ENCODE data around the gene MRPL17. TPM values are rescaled to one million over a fixed set of nuclear protein-coding genes. Genes with fewer than 3 reads are reported as not detected.

Gene MRPL17
- total RNA-seq, 6 experiments from 2014 or later = 79.5 to 111 (median 89.4) TPM

DNA sequence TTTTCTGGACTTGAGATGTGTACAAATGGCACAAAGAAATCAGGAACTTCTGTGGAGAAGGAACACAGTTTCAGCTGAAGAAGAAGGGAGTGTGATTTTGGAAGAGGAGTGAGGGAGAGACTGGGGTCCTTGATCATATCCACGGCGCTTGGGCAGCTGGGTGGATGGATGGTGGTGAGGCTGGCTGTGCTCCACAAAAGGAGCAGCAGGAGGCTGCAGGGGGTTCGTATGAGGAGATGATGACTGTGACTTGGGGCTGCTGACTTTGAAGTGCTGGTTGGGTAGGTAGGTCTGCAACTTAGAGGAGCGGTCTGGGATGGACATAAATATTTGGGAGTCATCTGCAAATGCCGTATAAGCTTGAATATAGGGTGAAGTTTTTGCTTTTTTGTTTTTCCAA is 26.2 kb downstream of the MRPL17 start:
- no peaks in the 10 kb centered on the region for H3K9me3 Mint-ChIP-seq
- no peak for DNase-seq
- TF ChIP-seq, protein P1, sequence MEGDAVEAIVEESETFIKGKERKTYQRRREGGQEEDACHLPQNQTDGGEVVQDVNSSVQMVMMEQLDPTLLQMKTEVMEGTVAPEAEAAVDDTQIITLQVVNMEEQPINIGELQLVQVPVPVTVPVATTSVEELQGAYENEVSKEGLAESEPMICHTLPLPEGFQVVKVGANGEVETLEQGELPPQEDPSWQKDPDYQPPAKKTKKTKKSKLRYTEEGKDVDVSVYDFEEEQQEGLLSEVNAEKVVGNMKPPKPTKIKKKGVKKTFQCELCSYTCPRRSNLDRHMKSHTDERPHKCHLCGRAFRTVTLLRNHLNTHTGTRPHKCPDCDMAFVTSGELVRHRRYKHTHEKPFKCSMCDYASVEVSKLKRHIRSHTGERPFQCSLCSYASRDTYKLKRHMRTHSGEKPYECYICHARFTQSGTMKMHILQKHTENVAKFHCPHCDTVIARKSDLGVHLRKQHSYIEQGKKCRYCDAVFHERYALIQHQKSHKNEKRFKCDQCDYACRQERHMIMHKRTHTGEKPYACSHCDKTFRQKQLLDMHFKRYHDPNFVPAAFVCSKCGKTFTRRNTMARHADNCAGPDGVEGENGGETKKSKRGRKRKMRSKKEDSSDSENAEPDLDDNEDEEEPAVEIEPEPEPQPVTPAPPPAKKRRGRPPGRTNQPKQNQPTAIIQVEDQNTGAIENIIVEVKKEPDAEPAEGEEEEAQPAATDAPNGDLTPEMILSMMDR (IDR thresholded peaks at IDR 0.05) = no peak
- no peak overlapping the region for H3K27ac Mint-ChIP-seq
- H3K27me3 Mint-ChIP-seq (ENCODE audit: insufficient read depth) = peaks cover 6% of the 10 kb centered on the region
- H3K4me3 Mint-ChIP-seq = no peak overlapping the region
- H3K36me3 Mint-ChIP-seq (ENCODE audit: low read depth) = no peaks in the 10 kb centered on the region
- peaks cover 10% of the 10 kb centered on the region; the same call in 1 of the 2 replicates for H3K4me1 Mint-ChIP-seq (ENCODE audit: low read depth)

DNA sequence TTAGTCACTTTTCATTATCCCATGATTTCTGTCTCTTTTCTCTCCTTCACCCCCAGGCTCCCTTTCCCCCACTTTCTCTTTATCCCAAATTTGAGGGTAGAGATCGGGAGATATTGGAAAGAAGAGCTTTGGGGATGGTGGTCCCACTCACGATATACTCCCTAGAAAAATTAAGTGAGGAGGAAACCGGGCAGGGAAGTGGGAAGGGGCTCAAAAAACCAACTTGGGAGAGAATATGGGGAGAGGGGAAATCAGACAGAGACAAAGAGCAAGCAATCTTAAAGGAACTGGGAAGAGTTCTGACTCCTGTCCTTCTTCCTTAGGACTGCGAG is 26.6 kb downstream of the MRPL17 start:
- no peak for DNase-seq
- Mint-ChIP-seq H3K27ac (no peak overlapping the region), H3K27me3 (ENCODE audit: insufficient read depth) (peaks cover 6% of the 10 kb centered on the region), H3K4me3 (peak overlapping the region; percentile 69; the same call in 1 of the 2 replicates), H3K36me3 (ENCODE audit: low read depth) (no peaks in the 10 kb centered on the region), H3K9me3 (no peaks in the 10 kb centered on the region), H3K4me1 (ENCODE audit: low read depth) (peaks cover 10% of the 10 kb centered on the region; the same call in 1 of the 2 replicates)
- TF ChIP-seq, protein P1 (IDR thresholded peaks at IDR 0.05) = no peak

DNA sequence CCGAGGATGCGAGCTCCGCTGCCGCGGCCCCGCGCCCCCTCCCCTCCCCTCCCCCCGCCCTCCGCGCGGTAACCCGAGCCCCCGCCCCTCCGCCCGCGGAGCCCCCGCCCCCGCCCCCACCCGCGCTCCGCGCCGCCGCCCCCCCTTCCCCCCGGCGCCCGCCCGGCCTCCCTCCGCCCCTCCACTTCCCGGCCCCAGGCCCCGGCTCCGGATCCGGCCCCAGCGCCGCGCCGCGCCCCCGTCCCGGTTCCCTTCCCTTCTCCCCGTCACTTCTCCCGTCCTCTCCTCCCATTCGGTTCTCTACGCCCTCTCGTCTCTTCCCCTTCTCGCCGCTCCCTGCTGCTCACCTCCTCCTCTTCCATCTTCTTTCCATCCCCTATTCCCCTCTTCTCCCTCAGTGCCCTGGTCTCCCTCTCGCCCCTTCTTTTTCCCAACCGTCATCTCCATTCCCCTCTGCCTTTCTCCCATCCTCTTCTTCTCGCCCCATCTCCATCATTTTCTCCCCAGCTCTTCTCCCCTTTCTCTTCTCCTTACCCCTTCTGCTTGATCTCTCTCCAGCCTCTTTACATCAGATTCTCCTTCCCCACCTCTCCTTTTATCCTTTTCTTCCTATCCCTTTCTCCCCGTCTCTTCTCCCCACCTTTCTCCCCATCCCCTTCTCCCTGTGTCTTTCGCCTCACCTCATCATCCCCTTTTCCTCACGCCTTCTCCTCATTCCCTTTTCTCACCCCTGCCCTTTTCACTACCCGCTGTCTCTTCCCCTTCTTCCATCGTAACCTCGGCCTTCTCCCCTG is 27.2 kb downstream of the MRPL17 start, which contains the start of gene DCHS1:
Gene DCHS1 (minus strand): TSS at position 20 of the 794 bp plus-strand sequence. CDS start 14,196 bp downstream, outside the sequence.
- Mint-ChIP-seq H3K9me3 (no peaks in the 10 kb centered on the region), H3K27me3 (ENCODE audit: insufficient read depth) (peaks cover 6% of the 10 kb centered on the region), H3K4me3 (peak within 1 kb of the TSS; percentile 69), H3K27ac (no peak within 1 kb of the TSS), H3K36me3 (ENCODE audit: low read depth) (no peaks in the 10 kb centered on the region), H3K4me1 (ENCODE audit: low read depth) (peaks cover 10% of the 10 kb centered on the region; the same call in 1 of the 2 replicates)
- DNase-seq = no peak
- TF ChIP-seq, protein P1 (IDR thresholded peaks at IDR 0.05) = no peak

DNA sequence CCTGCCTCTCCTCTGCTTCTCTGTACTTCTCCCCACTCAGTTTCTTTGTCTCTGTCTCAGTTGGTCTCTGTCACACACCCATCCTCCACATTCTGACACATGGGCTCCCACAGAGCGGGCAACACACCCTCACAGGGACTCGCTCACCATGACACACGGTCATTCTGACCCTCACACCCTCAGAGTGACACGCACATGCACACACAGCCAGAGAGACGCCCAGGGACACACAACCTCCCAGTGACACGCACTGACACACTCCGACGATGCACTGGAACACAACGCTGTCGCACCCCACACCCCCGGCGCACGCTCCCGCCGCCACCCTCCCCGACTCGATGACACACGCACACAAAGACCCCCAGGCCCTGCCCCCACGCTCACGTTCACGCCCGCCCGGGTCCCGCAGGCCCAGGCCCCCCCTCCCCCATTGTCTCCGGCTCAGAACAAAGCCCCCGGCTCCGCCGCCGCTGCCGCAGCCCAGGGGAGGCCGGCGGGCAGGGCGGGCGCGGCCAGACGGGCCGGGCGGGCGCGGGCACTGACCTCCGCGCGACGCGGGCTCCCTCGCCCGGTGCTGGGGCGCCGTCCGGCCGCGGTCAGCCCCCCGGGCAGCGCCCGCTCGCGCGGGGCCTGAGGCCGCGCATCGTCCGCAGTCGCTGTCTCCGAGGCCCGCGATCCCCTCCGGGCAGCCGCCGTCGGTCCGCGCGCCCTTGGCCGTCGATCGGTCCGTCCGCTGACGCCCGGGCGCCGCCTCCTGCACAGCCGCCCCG is 27.9 kb downstream of the MRPL17 start:
- Mint-ChIP-seq H3K36me3 (ENCODE audit: low read depth) (no peaks in the 10 kb centered on the region), H3K4me1 (ENCODE audit: low read depth) (peaks cover 10% of the 10 kb centered on the region; the same call in 1 of the 2 replicates), H3K27ac (no peak overlapping the region), H3K4me3 (no peak overlapping the region), H3K9me3 (no peaks in the 10 kb centered on the region), H3K27me3 (ENCODE audit: insufficient read depth) (peaks cover 6% of the 10 kb centered on the region)
- DNase-seq = no peak
- TF ChIP-seq, protein P1 (IDR thresholded peaks at IDR 0.05) = no peak

DNA sequence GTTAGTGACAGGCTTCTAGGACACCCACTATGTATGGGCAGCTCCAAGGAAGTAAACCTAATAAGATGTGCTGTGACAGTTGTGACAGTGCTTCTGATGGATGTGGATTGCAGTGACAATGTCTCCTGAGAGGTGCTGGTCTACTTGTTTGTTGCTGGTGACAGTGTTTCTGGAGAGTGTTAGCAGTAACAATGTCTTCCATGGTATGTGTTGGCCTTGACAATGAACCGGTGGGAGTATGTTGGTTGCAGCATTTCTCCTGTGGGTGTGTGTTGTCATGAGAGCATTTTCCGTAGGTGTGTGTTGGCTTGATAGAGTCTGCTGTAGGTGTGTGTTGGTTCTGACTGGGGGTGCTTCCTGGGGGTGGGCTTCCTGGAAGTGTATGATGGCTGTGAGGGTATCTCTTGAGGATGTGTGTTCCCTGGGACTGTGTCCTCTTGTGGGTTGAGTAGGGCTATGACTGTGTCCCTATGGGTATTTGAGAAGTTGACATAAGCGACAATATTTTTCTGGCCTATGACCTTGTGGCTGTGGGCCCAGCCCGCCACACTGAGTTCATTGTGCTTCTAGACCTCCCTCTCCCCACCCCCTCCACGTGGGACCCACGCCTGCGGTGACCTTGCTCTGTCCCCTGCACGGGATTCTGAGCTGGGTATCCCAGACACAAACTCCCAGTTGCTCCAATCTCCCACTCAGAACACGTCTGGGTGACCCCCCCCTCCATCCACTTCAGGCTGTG is 28.7 kb downstream of the MRPL17 start:
- TF ChIP-seq, protein P1 (IDR thresholded peaks at IDR 0.05) = no peak
- DNase-seq = no peak
- no peaks in the 10 kb centered on the region for H3K36me3 Mint-ChIP-seq (ENCODE audit: low read depth)
- no peak overlapping the region for H3K27ac Mint-ChIP-seq
- H3K27me3 Mint-ChIP-seq (ENCODE audit: insufficient read depth) = peaks cover 6% of the 10 kb centered on the region
- H3K4me3 Mint-ChIP-seq = no peak overlapping the region
- H3K9me3 Mint-ChIP-seq = no peaks in the 10 kb centered on the region
- peaks cover 10% of the 10 kb centered on the region; the same call in 1 of the 2 replicates for H3K4me1 Mint-ChIP-seq (ENCODE audit: low read depth)
